Measurements from ENCODE around the gene ZFR.

- TF ChIP-seq CTCF (IDR thresholded peaks at IDR 0.05; ENCODE audit: insufficient read depth, low read length, poor library complexity, severe bottlenecking): no peak
- TF ChIP-seq EZH2phosphoT487 (conservative IDR thresholded peaks at IDR 0.05; ENCODE audit: low read length): no peak
These were observed 17.0 kb upstream of the ZFR start for GRCh38 chr5:32461441-32462120.
